ENCODE data around the gene DRGX. TPM values are rescaled to one million over a fixed set of nuclear protein-coding genes. Genes with fewer than 3 reads are reported as not detected.

Gene DRGX
- total RNA-seq, 2 donors from 2014 or later: not detected

DNA sequence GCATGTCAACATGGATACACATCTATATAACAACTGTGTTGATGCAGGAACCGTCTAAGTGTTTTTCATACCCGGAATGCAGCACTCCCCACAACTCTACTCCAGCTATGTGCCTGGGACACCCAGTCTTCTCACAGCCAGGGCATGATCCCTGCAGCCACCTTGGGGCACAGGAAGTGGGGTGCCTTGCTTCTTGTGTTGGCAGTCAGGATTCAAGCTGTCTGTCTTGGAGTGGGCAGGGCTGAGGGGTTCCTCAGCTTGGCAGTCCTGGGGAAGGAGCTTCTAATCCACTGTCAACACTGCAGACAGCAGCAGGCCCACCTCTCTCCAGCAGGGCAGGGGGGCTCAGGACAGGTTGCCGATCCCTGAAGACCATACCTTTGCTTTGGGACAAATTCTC is 41.3 kb downstream of the DRGX start:
- peaks cover 9% of the 10 kb centered on the region for H3K27me3 Mint-ChIP-seq
- no peak overlapping the region for H3K4me3 Mint-ChIP-seq
- no peaks in the 10 kb centered on the region for H3K4me1 Mint-ChIP-seq
- no peaks in the 10 kb centered on the region for H3K36me3 Mint-ChIP-seq (ENCODE audit: low read depth)
- no peak for ATAC-seq (replicated peaks)
- no peaks in the 10 kb centered on the region for H3K9me3 Mint-ChIP-seq
- no peak overlapping the region for H3K27ac Mint-ChIP-seq

DNA sequence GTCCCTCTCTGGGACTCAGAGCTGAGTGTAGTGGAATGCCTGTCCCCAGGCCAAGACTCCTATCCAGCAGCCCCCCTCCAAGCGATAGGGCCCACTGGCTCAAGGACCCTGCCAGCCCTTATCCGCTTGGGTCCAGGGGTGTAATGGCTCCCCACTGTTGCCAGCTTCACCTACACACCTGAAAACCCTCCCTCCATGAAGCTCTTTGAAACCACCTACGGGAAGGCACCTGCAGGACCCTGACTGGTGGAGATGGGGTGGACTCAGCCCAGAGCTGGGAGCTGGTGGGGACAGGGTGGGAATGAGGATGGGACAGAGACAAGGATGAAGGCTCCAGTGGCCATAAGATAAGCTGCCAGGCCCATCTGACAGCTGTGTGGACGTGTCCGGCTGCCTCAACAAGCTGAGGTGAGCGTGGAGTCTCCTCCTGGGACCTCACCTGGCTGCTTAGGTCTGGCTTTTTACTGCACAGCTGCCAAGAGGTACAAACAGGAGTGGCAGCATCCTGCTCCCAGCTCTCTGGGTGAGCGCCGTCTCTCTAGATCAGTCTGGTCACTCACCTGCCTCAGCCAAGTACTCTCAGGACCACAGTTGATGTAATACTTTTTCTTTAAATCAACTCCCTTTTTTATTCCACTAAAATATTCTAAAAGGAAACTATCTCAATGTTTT is 41.9 kb downstream of the DRGX start:
- Mint-ChIP-seq H3K36me3 (ENCODE audit: low read depth) (no peaks in the 10 kb centered on the region), H3K4me1 (no peaks in the 10 kb centered on the region), H3K4me3 (no peak overlapping the region), H3K27ac (no peak overlapping the region), H3K9me3 (peaks cover 2% of the 10 kb centered on the region), H3K27me3 (peaks cover 12% of the 10 kb centered on the region)
- ATAC-seq (replicated peaks): no peak

DNA sequence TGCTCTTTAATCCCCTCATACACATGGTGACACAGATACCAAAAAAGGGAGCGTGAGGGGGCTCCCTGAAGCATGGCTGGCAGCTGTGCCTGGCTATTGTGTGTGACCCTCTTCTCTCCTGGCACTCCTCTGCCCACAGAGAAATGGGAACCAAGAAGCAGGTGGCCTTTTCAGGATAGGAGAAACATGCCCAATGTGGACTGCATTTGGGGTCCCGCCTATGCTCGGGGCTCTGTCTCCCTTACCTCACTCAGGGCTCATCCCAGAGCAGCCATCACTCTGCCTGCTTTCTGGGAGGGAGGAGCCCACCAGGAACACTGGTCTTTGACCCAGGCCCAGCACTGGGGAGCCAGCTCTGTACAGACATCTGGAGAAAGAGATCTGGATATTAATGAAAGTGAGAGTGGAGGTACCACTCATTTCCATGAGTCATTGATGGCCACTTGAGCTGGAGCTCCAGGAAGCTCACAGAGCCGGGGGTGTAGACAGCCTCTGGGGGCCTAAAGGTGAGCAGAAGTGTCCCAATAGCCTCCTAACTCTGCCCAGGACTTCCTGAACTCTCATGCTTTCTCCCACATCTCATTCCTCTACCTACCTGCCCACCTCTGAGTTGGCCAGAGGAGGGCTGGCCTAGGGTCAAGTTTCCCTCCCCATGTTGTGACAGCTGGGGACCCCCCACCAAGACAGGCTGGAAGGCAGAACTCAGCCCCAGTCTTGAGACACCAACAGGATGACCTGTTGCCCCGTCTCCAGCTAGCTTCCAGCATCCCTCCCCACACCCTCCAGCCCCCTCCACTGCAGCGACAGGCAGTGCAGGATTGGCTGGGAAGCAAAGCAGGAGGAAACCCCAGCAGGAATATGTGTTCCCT is 42.6 kb downstream of the DRGX start:
- no peak overlapping the region for H3K4me3 Mint-ChIP-seq
- H3K36me3 Mint-ChIP-seq (ENCODE audit: low read depth): no peaks in the 10 kb centered on the region
- H3K27me3 Mint-ChIP-seq: peaks cover 14% of the 10 kb centered on the region

DNA sequence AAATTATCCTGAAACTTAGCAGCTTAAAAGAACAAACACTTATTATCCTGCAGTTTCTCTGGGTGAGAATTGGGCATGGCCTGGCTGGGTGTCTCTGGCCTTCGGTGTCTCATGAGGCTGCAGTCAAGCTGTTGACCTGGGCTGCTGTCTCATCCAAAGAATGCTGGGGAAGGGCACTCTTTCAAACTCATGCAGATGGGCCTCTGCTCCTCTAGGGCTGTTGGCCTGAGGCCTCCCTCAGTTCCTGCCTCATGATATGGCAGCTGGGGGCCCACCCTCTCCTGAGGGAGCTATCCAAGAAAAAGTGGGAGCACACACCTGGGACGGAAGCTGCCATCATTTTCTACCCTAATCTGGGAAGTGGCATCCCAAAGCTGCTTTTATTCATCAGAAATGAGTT is 43.6 kb downstream of the DRGX start:
- Mint-ChIP-seq H3K36me3 (ENCODE audit: low read depth) (no peaks in the 10 kb centered on the region), H3K4me3 (no peak overlapping the region), H3K9me3 (peaks cover 5% of the 10 kb centered on the region), H3K4me1 (no peaks in the 10 kb centered on the region), H3K27ac (no peak overlapping the region), H3K27me3 (peaks cover 14% of the 10 kb centered on the region)
- ATAC-seq (replicated peaks): no peak

More for the DNA sequence above, 42.6 kb downstream of the DRGX start:
- ATAC-seq (replicated peaks): no peak
- Mint-ChIP-seq H3K27ac (no peak overlapping the region), H3K9me3 (peaks cover 5% of the 10 kb centered on the region), H3K4me1 (no peaks in the 10 kb centered on the region)

DNA sequence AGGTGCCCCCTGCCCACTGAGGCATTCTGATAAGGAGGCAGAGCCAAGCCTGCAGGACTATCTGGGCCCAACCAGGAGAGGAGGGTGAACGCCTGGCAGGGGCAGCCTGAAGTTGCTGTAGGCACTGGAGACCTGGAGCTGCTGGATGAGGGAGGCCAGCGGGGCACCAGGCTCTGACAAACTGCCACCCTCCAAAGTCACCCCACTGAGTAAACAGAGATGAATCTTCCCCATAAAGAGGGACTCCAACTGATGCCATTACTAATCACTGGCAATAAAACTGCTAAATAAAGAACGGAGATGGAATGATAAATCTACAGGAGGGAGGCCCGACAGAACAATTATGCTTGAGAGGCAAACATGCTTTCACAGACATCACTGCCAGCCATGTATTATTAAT is 44.2 kb downstream of the DRGX start:
- Mint-ChIP-seq H3K27me3 (peaks cover 14% of the 10 kb centered on the region), H3K9me3 (peaks cover 5% of the 10 kb centered on the region), H3K4me3 (no peak overlapping the region), H3K27ac (no peak overlapping the region), H3K4me1 (no peaks in the 10 kb centered on the region), H3K36me3 (ENCODE audit: low read depth) (no peaks in the 10 kb centered on the region)
- ATAC-seq (replicated peaks): no peak

DNA sequence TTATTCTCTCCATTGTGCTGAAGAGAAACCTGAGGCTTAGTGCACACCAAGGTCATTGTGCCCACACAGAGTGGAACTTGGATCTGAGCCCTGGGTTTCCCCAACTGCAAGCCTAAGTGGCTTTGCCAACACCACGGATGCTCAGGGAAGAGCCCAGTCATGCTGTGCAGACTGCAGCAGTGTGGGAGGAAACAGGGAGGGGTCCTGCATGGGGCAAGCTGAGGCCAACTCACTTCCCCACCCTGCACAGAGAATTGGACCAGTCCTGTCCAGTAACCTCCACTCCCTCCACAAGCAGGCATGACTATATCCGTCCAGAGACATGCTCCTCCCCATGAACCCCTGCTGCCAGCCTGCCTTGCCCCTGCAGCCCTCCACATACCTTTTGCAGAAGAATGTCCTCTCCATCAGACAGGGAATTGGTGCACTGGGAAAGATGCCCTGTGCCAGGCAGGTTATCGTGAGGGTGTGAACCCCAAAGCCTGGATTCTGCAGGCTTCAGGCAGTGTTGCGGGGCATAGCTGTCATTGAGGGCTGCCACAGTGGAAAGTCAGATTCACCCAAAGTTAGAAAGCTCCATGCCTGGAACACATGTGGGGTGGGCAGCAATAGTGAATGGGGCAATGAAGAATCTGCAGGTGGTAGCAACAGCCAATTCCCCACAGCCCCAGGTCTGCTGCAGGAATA is 44.9 kb downstream of the DRGX start:
- H3K36me3 Mint-ChIP-seq (ENCODE audit: low read depth): no peaks in the 10 kb centered on the region
- H3K9me3 Mint-ChIP-seq: peaks cover 5% of the 10 kb centered on the region
- ATAC-seq (replicated peaks): no peak
- H3K4me1 Mint-ChIP-seq: no peaks in the 10 kb centered on the region
- H3K27me3 Mint-ChIP-seq: peaks cover 12% of the 10 kb centered on the region
- H3K4me3 Mint-ChIP-seq: no peak overlapping the region
- H3K27ac Mint-ChIP-seq: no peak overlapping the region

DNA sequence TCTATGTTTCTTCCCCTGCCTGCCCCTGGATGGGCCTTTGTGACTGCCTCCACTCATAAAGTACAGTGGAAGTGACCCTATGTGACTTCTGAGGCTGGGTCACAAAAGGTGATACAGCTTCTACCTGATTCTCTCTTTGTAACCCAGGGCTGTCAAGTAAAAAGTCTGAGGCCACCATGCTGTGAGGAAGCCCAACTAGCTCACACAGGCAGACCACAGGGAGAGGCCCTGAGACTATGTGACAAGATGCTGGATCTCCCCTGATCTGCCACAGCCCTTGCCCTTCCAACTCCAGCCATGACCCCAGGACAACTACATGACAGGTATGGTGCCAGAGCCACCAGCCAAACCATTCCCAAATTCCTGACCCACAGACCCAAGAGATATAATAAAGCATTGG is 45.8 kb downstream of the DRGX start:
- Mint-ChIP-seq H3K27me3 (peaks cover 10% of the 10 kb centered on the region), H3K9me3 (peaks cover 5% of the 10 kb centered on the region), H3K4me3 (no peak overlapping the region), H3K4me1 (no peaks in the 10 kb centered on the region), H3K36me3 (ENCODE audit: low read depth) (no peaks in the 10 kb centered on the region), H3K27ac (no peak overlapping the region)
- no peak for ATAC-seq (replicated peaks)

DNA sequence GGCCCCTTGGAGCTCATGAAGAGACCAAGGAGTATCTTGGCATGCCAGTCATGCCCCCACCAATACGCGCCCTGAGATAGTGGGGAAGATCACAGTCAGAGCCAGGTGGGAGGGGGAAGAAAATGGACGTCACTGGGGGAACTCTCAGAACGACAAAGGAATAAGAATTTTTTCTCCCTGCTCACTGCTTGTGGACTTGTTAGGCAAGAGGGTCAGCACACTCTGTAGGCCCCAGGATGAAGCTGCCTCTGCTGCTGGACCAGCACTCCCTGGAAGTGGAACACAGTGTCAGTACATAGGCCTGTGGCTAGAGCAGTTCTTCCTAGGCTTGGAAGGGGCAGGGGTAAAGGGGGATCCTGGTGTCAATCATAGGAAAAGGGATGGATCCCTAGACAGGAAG is 46.5 kb downstream of the DRGX start:
- H3K4me3 Mint-ChIP-seq: no peak overlapping the region
- H3K9me3 Mint-ChIP-seq: peaks cover 5% of the 10 kb centered on the region
- H3K4me1 Mint-ChIP-seq: no peaks in the 10 kb centered on the region
- H3K27ac Mint-ChIP-seq: no peak overlapping the region
- no peaks in the 10 kb centered on the region for H3K36me3 Mint-ChIP-seq (ENCODE audit: low read depth)
- ATAC-seq (replicated peaks): no peak
- peaks cover 10% of the 10 kb centered on the region for H3K27me3 Mint-ChIP-seq

DNA sequence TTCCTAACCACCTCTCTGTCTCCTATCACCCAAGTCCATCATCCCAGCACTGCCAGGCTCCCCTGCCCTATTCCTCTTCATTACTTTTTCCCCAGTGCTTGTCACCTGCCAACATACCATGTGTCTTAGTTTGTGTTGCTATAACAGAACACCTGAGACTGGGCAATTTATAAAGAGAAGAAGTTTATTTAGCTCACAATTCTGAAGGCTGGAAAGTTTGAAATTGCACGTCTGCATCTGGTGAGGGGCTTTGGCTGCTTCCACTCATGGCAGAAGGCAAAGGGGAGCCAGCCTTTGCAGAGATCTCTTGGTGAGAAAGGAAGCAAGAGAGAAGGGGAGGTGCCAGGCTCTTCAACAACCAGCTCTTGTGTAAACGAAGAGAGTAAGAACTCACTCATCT is 47.3 kb downstream of the DRGX start:
- no peak for ATAC-seq (replicated peaks)
- Mint-ChIP-seq H3K4me1 (no peaks in the 10 kb centered on the region), H3K36me3 (ENCODE audit: low read depth) (no peaks in the 10 kb centered on the region), H3K9me3 (peaks cover 5% of the 10 kb centered on the region), H3K4me3 (no peak overlapping the region), H3K27ac (no peak overlapping the region), H3K27me3 (peaks cover 12% of the 10 kb centered on the region)

DNA sequence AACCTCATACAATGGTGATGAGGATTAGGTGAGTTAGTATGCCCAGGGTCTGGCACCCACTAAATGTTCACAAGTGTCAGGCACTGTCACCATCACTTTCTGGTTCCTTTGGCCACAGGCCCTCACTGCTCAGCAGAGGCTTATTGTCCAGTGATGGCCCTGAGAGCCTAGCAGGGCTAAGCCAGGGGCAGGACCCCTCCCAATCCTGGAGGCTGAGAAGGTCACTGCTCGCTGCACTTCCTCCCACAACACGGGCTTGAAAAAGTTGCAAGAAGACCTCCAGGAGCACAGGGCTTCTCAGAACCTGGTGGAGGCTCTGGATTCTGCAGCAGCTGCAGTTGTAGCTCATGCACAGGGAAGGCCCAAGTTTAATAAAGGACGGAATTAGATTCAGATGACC is 48.1 kb downstream of the DRGX start:
- H3K27ac Mint-ChIP-seq: no peak overlapping the region
- peaks cover 5% of the 10 kb centered on the region for H3K9me3 Mint-ChIP-seq
- peaks cover 12% of the 10 kb centered on the region for H3K27me3 Mint-ChIP-seq
- no peak for ATAC-seq (replicated peaks)
- no peak overlapping the region for H3K4me3 Mint-ChIP-seq
- no peaks in the 10 kb centered on the region for H3K36me3 Mint-ChIP-seq (ENCODE audit: low read depth)
- H3K4me1 Mint-ChIP-seq: no peaks in the 10 kb centered on the region

DNA sequence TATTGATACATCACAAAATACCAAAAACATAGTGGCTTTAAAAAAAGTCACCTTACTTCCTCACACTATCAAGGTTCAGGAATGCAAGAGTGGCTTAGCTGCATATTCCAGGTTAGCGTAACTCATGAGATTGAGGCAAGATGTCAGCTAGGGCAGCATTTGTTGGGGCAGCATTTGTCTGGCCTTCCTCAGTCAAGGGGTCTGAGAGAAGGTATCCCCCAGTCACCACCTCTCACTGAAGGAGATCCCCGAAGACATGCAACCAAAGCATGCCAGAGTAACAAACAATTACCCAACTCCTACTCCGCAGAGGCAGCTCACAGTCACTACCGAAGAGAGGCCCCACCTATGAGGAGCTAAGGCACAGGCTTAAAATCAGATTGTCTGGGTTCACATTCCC is 48.5 kb downstream of the DRGX start:
- H3K36me3 Mint-ChIP-seq (ENCODE audit: low read depth): no peaks in the 10 kb centered on the region
- H3K4me3 Mint-ChIP-seq: no peak overlapping the region
- H3K27me3 Mint-ChIP-seq: peaks cover 17% of the 10 kb centered on the region
- ATAC-seq (replicated peaks): no peak
- no peaks in the 10 kb centered on the region for H3K4me1 Mint-ChIP-seq
- peaks cover 5% of the 10 kb centered on the region for H3K9me3 Mint-ChIP-seq
- no peak overlapping the region for H3K27ac Mint-ChIP-seq

DNA sequence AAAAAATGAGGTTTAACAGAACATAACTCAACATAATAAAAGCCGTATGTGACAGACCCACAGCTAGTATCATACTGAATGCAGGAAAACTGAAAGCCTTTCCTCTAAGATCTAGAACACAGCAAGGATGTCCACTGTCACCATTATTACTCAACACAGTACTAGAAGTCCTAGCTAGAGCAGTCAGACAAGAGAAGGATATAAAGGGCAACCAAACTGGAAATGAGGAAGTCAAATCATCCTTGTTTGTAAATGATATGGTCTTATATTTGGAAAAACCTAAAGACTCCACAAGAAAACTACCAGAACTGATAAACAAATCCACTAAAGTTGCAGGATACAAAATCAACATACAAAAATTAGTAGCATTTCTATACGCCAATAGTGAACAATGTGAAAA is 51.0 kb downstream of the DRGX start:
- H3K9me3 Mint-ChIP-seq: peaks cover 5% of the 10 kb centered on the region
- peaks cover 12% of the 10 kb centered on the region for H3K27me3 Mint-ChIP-seq
- H3K4me3 Mint-ChIP-seq: no peak overlapping the region
- no peak overlapping the region for H3K27ac Mint-ChIP-seq
- H3K36me3 Mint-ChIP-seq (ENCODE audit: low read depth): no peaks in the 10 kb centered on the region
- no peaks in the 10 kb centered on the region for H3K4me1 Mint-ChIP-seq
- ATAC-seq (replicated peaks): no peak

DNA sequence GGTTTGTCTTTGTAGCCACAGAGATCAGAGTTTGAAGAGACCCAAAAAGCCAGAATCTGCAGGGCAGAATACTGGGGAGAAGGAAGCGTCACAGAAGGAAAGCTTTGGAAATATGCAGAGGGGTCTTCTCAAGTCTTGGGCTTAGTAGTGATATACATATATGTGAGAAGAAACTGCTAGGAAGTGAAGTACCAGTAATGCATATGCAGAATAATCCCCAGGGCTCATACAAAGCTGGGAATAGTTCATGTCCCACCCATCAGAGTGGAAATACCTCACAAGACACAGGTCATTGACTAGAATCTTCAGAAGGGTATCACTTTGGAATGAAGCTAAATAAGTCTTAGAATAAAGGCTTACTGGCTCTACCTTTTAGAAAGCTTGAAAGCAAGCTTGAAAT is 57.3 kb downstream of the DRGX start:
- no peak for ATAC-seq (replicated peaks)
- Mint-ChIP-seq H3K36me3 (ENCODE audit: low read depth) (no peaks in the 10 kb centered on the region), H3K27ac (no peak overlapping the region)

DNA sequence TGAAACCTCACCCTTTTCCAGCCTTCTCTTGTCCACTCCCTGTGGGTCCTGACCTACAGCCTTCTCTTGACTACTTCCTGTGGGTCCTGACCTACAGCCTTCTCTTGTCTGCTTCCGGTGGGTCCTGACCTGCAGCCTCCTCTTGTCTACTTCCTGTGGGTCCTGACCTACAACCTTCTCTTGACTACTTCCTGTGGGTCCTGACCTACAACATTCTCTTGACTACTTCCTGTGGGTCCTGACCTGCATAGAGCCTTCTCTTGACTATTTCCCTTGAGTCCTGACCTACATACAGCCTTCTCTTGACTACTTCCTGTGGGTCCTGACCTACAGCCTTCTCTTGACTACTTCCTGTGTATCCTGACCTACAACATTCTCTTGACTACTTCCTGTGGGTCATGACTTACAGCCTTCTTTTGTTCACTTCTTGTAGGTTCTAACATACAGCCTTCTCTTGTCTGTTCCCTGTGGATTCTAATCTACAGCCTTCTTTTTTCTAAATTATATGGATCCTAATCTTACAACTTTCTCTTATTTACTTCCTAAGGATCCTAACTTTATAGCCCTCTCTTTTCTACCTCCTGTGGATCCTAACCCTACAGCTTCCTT is 60.4 kb downstream of the DRGX start:
- H3K4me1 Mint-ChIP-seq: peaks cover 11% of the 10 kb centered on the region
- no peaks in the 10 kb centered on the region for H3K36me3 Mint-ChIP-seq (ENCODE audit: low read depth)
- peak overlapping the region; percentile 50 for H3K4me3 Mint-ChIP-seq
- H3K27me3 Mint-ChIP-seq: peaks cover 8% of the 10 kb centered on the region
- peaks cover 25% of the 10 kb centered on the region for H3K9me3 Mint-ChIP-seq
- peak; percentile 73 for ATAC-seq (replicated peaks)
- peak overlapping the region; percentile 79 for H3K27ac Mint-ChIP-seq

More for the DNA sequence above, 57.3 kb downstream of the DRGX start:
- H3K27me3 Mint-ChIP-seq: peaks cover 13% of the 10 kb centered on the region
- H3K4me1 Mint-ChIP-seq: peaks cover 11% of the 10 kb centered on the region
- H3K9me3 Mint-ChIP-seq: peaks cover 20% of the 10 kb centered on the region
- H3K4me3 Mint-ChIP-seq: no peak overlapping the region
